ENCODE results near the gene CBLB. TPM values are rescaled to one million over a fixed set of nuclear protein-coding genes. Genes with fewer than 3 reads are reported as not detected.

Gene CBLB
- total RNA-seq, 1 experiment from 2014 or later, result 34.3 TPM

GRCh38 chr3:105905328-105905727 lies 36.5 kb upstream of the CBLB start:
- DNase-seq, result no peak
- no peak for TF ChIP-seq CTCF (IDR thresholded peaks at IDR 0.05; ENCODE audit: insufficient read depth in 1 of 2, low read depth in 1 of 2, low read length in 1 of 2, severe bottlenecking in 1 of 2, unreplicated experiment in 1 of 2)
- ChIA-PET POLR2A (no interaction called here), CTCF (no interaction called here)
- no peaks in the 10 kb centered on the region for H3K9me3 ChIP-seq
- Mint-ChIP-seq H3K27me3 (ENCODE audit: insufficient read depth, unreplicated experiment) (no peaks in the 10 kb centered on the region), H3K9me3 (ENCODE audit: unreplicated experiment) (no peaks in the 10 kb centered on the region), H3K4me1 (ENCODE audit: low read depth, unreplicated experiment) (no peaks in the 10 kb centered on the region), H3K4me3 (ENCODE audit: unreplicated experiment) (no peak overlapping the region), H3K27ac (ENCODE audit: unreplicated experiment) (no peak overlapping the region), H3K36me3 (ENCODE audit: insufficient read depth, unreplicated experiment) (no peaks in the 10 kb centered on the region)
- no peaks in the 10 kb centered on the region for H3K4me1 ChIP-seq
- H3K36me3 ChIP-seq (ENCODE audit: control insufficient read depth, insufficient read depth, low read length), result no peaks in the 10 kb centered on the region
- no peak overlapping the region for H3K4me3 ChIP-seq (ENCODE audit: low read depth, low read length)
- H3K27me3 ChIP-seq (replicated peaks; ENCODE audit: control insufficient read depth, insufficient read depth, low read length), result no peaks in the 10 kb centered on the region
- intact Hi-C loops (cut with micrococcal nuclease; ENCODE audit: unreplicated experiment), result no loop called here
- BruUV-seq (replicated peaks), result no TSS peak

- TF ChIP-seq CTCF (IDR thresholded peaks at IDR 0.05; ENCODE audit: insufficient read depth in 1 of 2, low read depth in 1 of 2, low read length in 1 of 2, severe bottlenecking in 1 of 2, unreplicated experiment in 1 of 2), result no peak
- no peak overlapping the region for H3K4me3 ChIP-seq (ENCODE audit: low read depth, low read length)
- ChIA-PET POLR2A (no interaction called here), CTCF (no interaction called here)
- Mint-ChIP-seq H3K4me3 (ENCODE audit: unreplicated experiment) (no peak overlapping the region), H3K36me3 (ENCODE audit: insufficient read depth, unreplicated experiment) (no peaks in the 10 kb centered on the region), H3K4me1 (ENCODE audit: low read depth, unreplicated experiment) (peaks cover under 1% of the 10 kb centered on the region), H3K27ac (ENCODE audit: unreplicated experiment) (no peak overlapping the region), H3K27me3 (ENCODE audit: insufficient read depth, unreplicated experiment) (no peaks in the 10 kb centered on the region), H3K9me3 (ENCODE audit: unreplicated experiment) (no peaks in the 10 kb centered on the region)
- H3K36me3 ChIP-seq (ENCODE audit: control insufficient read depth, insufficient read depth, low read length), result no peaks in the 10 kb centered on the region
- no peaks in the 10 kb centered on the region; the same call in 1 of the 2 replicates for H3K4me1 ChIP-seq
- DNase-seq, result no peak
- H3K27me3 ChIP-seq (replicated peaks; ENCODE audit: control insufficient read depth, insufficient read depth, low read length), result no peaks in the 10 kb centered on the region
- no TSS peak for BruUV-seq (replicated peaks)
- no peaks in the 10 kb centered on the region for H3K9me3 ChIP-seq
- intact Hi-C loops (cut with micrococcal nuclease; ENCODE audit: unreplicated experiment), result no loop called here
Observed at GRCh38 chr3:105904678-105905284, 36.0 kb upstream of the CBLB start.

GRCh38 chr3:105904251-105904650 lies 35.4 kb upstream of the CBLB start:
- no peak for TF ChIP-seq CTCF (IDR thresholded peaks at IDR 0.05; ENCODE audit: insufficient read depth in 1 of 2, low read depth in 1 of 2, low read length in 1 of 2, severe bottlenecking in 1 of 2, unreplicated experiment in 1 of 2)
- POLR2A ChIA-PET, result no interaction called here
- Histone ChIP-seq H3K27me3 (replicated peaks; ENCODE audit: control insufficient read depth, insufficient read depth, low read length) (no peaks in the 10 kb centered on the region), H3K4me3 (ENCODE audit: low read depth, low read length) (no peak overlapping the region), H3K36me3 (ENCODE audit: control insufficient read depth, insufficient read depth, low read length) (no peaks in the 10 kb centered on the region), H3K9me3 (no peaks in the 10 kb centered on the region), H3K4me1 (no peaks in the 10 kb centered on the region; the same call in 1 of the 2 replicates)
- CTCF ChIA-PET, result no interaction called here
- H3K9me3 Mint-ChIP-seq (ENCODE audit: unreplicated experiment), result peaks cover 2% of the 10 kb centered on the region
- no TSS peak for BruUV-seq (replicated peaks)
- no peak overlapping the region for H3K27ac Mint-ChIP-seq (ENCODE audit: unreplicated experiment)
- no peak for DNase-seq
- intact Hi-C loops (cut with micrococcal nuclease; ENCODE audit: unreplicated experiment), result no loop called here
- H3K27me3 Mint-ChIP-seq (ENCODE audit: insufficient read depth, unreplicated experiment), result no peaks in the 10 kb centered on the region
- no peak overlapping the region for H3K4me3 Mint-ChIP-seq (ENCODE audit: unreplicated experiment)
- peaks cover 5% of the 10 kb centered on the region for H3K4me1 Mint-ChIP-seq (ENCODE audit: low read depth, unreplicated experiment)
- H3K36me3 Mint-ChIP-seq (ENCODE audit: insufficient read depth, unreplicated experiment), result no peaks in the 10 kb centered on the region

Data from Caco-2 (cell line).